Kidney (tissue), 14 donors: ENCODE results near the gene GRWD1. TPM values are rescaled to one million over a fixed set of nuclear protein-coding genes. Genes with fewer than 3 reads are reported as not detected.

Experiments
- DNase-seq, 5 donors: peaks; one replicate each; pipeline ENCODE4 v3.0.0-alpha.2; 2013 to 2020
- FAIRE-seq: peaks from 2 replicates; lab custom pipeline; 2012; peaks lifted over from hg19 to GRCh38; lab: Jason Lieb, UNC
- H3K27ac ChIP-seq, 2 donors: one replicate each; pipeline ENCODE4 v1.7.0; 2013; ENCODE audit warnings: low read depth in 2 of 2, low read length in 2 of 2, inconsistent platforms in 1 of 2
- H3K27me3 ChIP-seq: one replicate; pipeline ENCODE4 v1.7.1; 2013; ENCODE audit warnings: low read length, inconsistent platforms; ENCODE audit not compliant: control insufficient read depth, insufficient read depth
- H3K36me3 ChIP-seq, 3 donors: one replicate each; pipeline versions ENCODE4 v1.7.0 to v1.7.1; 2013; ENCODE audit warnings: low read length in 3 of 3, control low read depth in 1 of 3, inconsistent platforms in 1 of 3; ENCODE audit not compliant: insufficient read depth in 3 of 3, control insufficient read depth in 2 of 3
- H3K4me1 ChIP-seq, 3 donors: one replicate each; pipeline versions ENCODE4 v1.7.0 to v1.7.1; 2013; ENCODE audit warnings: low read length in 3 of 3, inconsistent platforms in 1 of 3, low read depth in 1 of 3; ENCODE audit not compliant: control insufficient read depth in 2 of 3, insufficient read depth in 2 of 3
- H3K4me3 ChIP-seq, 3 donors: one replicate each; pipeline versions ENCODE4 v1.7.0 to v1.8.1; 2013; ENCODE audit warnings: low read length in 3 of 3, control low read depth in 1 of 3, inconsistent platforms in 1 of 3
- H3K9ac ChIP-seq, 3 donors: one replicate each; pipeline versions ENCODE4 v1.7.0 to v1.7.1; 2013; ENCODE audit warnings: low read length in 3 of 3, control low read depth in 1 of 3, inconsistent platforms in 1 of 3
- H3K9me3 ChIP-seq, 3 donors: one replicate each; pipeline versions ENCODE4 v1.7.0 to v1.7.1; 2013; ENCODE audit warnings: low read length in 3 of 3, control low read depth in 1 of 3, inconsistent platforms in 1 of 3; ENCODE audit not compliant: control insufficient read depth in 2 of 3, insufficient read depth in 1 of 3
- CTCF ChIP-seq: IDR thresholded peaks from 3 replicates; pipeline ENCODE4 v1.5.1; 2012; ENCODE audit warnings: mild to moderate bottlenecking, moderate library complexity, borderline replicate concordance; ENCODE audit not compliant: insufficient read depth; ENCODE audit errors: extremely low read depth
- intact Hi-C: fragments of 100-400 bp; cut with DNase I; formaldehyde crosslinking; loops from one replicate; pipeline ENCODE4 v1.11.1; 2022
- polyA plus RNA-seq: library from polyadenylated mRNA; stranded (reverse); fragments of 350-450 nt; fragmentation: Illumina TruSeq; extraction: RNeasy Lipid Tissue Mini Kit (QIAGEN cat#74804); gene quantifications from one replicate; pipeline ENCODE4 v1.2.3, GENCODE V29; 2014; ENCODE audit warnings: low read depth, low replicate concordance; ENCODE audit not compliant: insufficient read depth
- total RNA-seq: library from RNA; stranded (reverse); fragmentation: NEBNext Ultra II Directional; extraction: Animal tissue kit (Norgen Biotek cat#: 25700); gene quantifications from one replicate; pipeline ENCODE4 v1.2.1, GENCODE V29; 2021
- donor health status: control.
- donor health status: control.
- donor health status: control.
- donor health status: control.
- donor health status: control.
- donor health status: DM: yes; HTN: yes; CAD: no.
- donor health status: Normal renal cell carcinoma (clear cell type).

The GRWD1 gene
- total and polyA plus RNA-seq, 2 donors from 2014 or later = 19.0 to 34.0 TPM

DNA sequence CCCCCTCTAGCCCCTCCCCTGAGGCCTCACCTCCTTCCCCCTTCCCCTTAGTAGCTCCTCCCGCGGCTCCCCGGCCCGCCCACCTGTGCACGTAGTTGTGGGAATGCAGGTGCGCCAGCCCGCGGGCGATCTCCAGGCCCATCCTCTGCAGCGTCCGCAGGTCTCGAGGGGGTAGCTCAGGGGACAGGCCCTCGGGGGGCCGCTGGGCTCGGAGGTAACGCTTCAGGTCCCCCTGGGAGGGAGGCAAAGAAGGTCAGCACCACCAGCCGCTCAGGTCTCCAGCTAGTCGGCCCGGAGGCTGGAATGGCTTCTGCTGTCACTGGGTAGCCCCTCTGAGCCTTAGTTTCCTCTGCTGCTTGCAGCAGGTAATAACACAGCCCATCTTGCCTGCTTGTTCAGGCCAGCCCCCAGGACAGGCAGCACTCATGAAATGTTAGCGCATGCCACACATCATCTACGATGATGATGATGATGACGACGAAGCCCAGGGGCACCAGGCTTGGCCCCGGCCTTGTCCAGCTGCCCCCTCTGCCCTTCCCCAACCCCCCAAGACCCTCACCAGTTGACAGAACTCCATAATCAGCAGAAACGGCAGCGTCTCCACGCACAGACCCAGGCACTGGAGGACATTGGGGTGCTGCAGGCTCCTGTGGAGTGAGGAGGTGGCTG, 56.7 kb downstream of the GRWD1 start:
- DNase-seq (peak in 1 of 5 donors; percentile 97), FAIRE-seq (no peak)
- no peaks in the 10 kb centered on the region for H3K36me3 ChIP-seq
- H3K27ac ChIP-seq = peak overlapping the region in 1 of 2 donors; percentile 47
- H3K9me3 ChIP-seq = no peaks in the 10 kb centered on the region
- intact Hi-C loops = no loop called here
- H3K4me1 ChIP-seq = peaks cover 0 to 2% (median 0%) of the 10 kb centered on the region in 3 donors
- peak overlapping the region in 2 of 3 donors; percentile 11 to 17 for H3K4me3 ChIP-seq
- peak overlapping the region in 1 of 3 donors; percentile 26 for H3K9ac ChIP-seq
- TF ChIP-seq CTCF = no peak
- no peaks in the 10 kb centered on the region for H3K27me3 ChIP-seq

DNA sequence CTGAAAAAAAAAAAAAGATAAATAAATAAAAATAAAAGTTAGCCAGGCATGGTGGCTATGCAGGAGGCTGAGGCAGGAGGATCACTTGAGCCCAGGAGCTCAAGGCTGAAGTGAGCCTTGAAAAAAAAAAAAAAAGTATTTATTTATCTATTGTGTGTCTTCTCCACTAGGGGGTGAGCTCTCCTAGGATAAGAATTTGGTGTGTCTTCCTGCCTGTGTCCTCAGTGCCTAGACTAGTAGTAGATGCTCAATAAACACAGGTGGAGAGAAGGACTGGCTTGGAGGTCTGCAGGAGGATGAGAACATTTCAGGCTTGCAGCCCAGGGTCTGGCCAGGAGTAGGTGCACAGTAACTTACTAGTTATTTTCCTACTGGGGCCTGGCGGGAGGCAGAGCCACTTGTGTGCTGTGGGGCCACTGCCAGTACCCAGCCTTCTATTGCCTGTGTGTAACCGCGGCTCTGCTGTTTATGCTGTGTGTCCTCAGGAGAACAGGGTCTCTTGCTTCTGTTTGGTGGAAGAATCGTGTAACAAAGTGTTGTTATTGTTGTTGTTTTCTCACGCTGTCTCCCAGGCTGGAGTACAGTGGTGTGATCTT, 60.5 kb downstream of the GRWD1 start:
- no peak for FAIRE-seq
- Histone ChIP-seq H3K9ac (no peak overlapping the region), H3K9me3 (no peaks in the 10 kb centered on the region), H3K4me1 (peaks cover 0 to 2% (median 2%) of the 10 kb centered on the region in 3 donors), H3K27me3 (no peaks in the 10 kb centered on the region), H3K4me3 (no peak overlapping the region), H3K36me3 (no peaks in the 10 kb centered on the region), H3K27ac (no peak overlapping the region)
- TF ChIP-seq CTCF = peak; percentile 32
- intact Hi-C loops = no loop called here
- no peak for DNase-seq

Other genes with a start within 250 kb of the GRWD1 start
- gene CARD8, start 190.1 kb upstream of the GRWD1 start, total RNA-seq = 53.1 TPM
- 11.4 TPM for gene CARD8, start 190.1 kb upstream of the GRWD1 start, polyA plus RNA-seq
- 1.2 TPM for gene ZNF114, start 175.9 kb upstream of the GRWD1 start, total RNA-seq
- 0.17 TPM for gene ZNF114, start 175.9 kb upstream of the GRWD1 start, polyA plus RNA-seq
- gene EMP3, start 120.4 kb upstream of the GRWD1 start, total RNA-seq = 78.6 TPM
- gene EMP3, start 120.4 kb upstream of the GRWD1 start, polyA plus RNA-seq = 75.9 TPM
- 9.2 TPM for gene TMEM143, start 82.0 kb upstream of the GRWD1 start, total RNA-seq
- 15.7 TPM for gene TMEM143, start 82.0 kb upstream of the GRWD1 start, polyA plus RNA-seq
- not detected for gene SYNGR4, start 81.6 kb upstream of the GRWD1 start, total RNA-seq
- gene SYNGR4, start 81.6 kb upstream of the GRWD1 start, polyA plus RNA-seq = not detected
- gene KDELR1, start 54.4 kb upstream of the GRWD1 start, total RNA-seq = 169 TPM
- gene KDELR1, start 54.4 kb upstream of the GRWD1 start, polyA plus RNA-seq = 204 TPM
- gene GRIN2D, start 52.3 kb upstream of the GRWD1 start, total RNA-seq = 0.54 TPM
- 0.13 TPM for gene GRIN2D, start 52.3 kb upstream of the GRWD1 start, polyA plus RNA-seq
- 1.0 TPM for gene KCNJ14, start 9.6 kb downstream of the GRWD1 start, total RNA-seq
- 0.28 TPM for gene KCNJ14, start 9.6 kb downstream of the GRWD1 start, polyA plus RNA-seq
- 96.1 TPM for gene CYTH2, start 23.4 kb downstream of the GRWD1 start, total RNA-seq
- 51.0 TPM for gene CYTH2, start 23.4 kb downstream of the GRWD1 start, polyA plus RNA-seq
- 8.4 TPM for gene LMTK3, start 65.9 kb downstream of the GRWD1 start, total RNA-seq
- 4.2 TPM for gene LMTK3, start 65.9 kb downstream of the GRWD1 start, polyA plus RNA-seq
- gene SULT2B1, start 106.2 kb downstream of the GRWD1 start, total RNA-seq = 2.3 TPM
- 2.3 TPM for gene SULT2B1, start 106.2 kb downstream of the GRWD1 start, polyA plus RNA-seq
- not detected for gene SPACA4, start 160.8 kb downstream of the GRWD1 start, total RNA-seq
- not detected for gene SPACA4, start 160.8 kb downstream of the GRWD1 start, polyA plus RNA-seq
- 15.9 TPM for gene FAM83E, start 169.1 kb downstream of the GRWD1 start, total RNA-seq
- gene FAM83E, start 169.1 kb downstream of the GRWD1 start, polyA plus RNA-seq = 0.41 TPM
- gene RPL18, start 173.2 kb downstream of the GRWD1 start, total RNA-seq = 986 TPM
- 1,596 TPM for gene RPL18, start 173.2 kb downstream of the GRWD1 start, polyA plus RNA-seq
- gene SPHK2, start 173.5 kb downstream of the GRWD1 start, total RNA-seq = 23.3 TPM
- gene SPHK2, start 173.5 kb downstream of the GRWD1 start, polyA plus RNA-seq = 37.2 TPM
- gene DBP, start 191.4 kb downstream of the GRWD1 start, total RNA-seq = 14.5 TPM
- gene DBP, start 191.4 kb downstream of the GRWD1 start, polyA plus RNA-seq = 20.4 TPM
- gene CA11, start 200.2 kb downstream of the GRWD1 start, total RNA-seq = 11.6 TPM
- gene CA11, start 200.2 kb downstream of the GRWD1 start, polyA plus RNA-seq = 42.3 TPM
- 0.85 TPM for gene NTN5, start 227.0 kb downstream of the GRWD1 start, total RNA-seq
- 0.52 TPM for gene NTN5, start 227.0 kb downstream of the GRWD1 start, polyA plus RNA-seq
- 5.8 TPM for gene FUT2, start 250.0 kb downstream of the GRWD1 start, total RNA-seq
- gene FUT2, start 250.0 kb downstream of the GRWD1 start, polyA plus RNA-seq = 0.28 TPM